ENCODE measurements around the gene PRDX5.
A peak's percentile ranks its signal among the peaks of the same experiment; 100 is the strongest.

PRDX5 gene

DNA sequence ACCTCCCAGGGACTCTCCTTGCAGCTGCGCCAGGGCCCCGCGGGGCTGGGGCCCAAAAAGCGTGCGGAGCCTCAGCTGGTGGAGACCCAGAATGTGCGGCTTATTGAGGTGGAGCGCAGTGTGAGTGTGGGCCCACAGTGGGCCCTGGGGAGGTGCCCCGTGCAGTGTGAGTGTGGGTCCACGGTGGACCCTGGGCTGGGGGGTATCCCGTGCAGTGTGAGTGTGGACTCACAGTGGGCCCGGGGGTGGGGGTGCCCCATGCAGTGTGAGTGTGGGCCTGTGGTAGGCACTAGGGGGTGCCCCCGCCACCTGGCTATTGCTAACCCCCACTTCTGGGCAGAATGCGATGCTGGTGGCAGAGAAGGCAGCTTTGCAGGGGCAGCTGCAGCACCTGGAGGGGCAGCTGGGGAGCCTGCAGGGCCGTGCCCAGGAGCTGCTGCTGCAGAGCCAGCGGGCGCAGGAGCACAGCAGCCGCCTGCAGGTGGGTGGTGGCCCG lies 33.3 kb downstream of the PRDX5 start:
- DNase-seq: no peak

DNA sequence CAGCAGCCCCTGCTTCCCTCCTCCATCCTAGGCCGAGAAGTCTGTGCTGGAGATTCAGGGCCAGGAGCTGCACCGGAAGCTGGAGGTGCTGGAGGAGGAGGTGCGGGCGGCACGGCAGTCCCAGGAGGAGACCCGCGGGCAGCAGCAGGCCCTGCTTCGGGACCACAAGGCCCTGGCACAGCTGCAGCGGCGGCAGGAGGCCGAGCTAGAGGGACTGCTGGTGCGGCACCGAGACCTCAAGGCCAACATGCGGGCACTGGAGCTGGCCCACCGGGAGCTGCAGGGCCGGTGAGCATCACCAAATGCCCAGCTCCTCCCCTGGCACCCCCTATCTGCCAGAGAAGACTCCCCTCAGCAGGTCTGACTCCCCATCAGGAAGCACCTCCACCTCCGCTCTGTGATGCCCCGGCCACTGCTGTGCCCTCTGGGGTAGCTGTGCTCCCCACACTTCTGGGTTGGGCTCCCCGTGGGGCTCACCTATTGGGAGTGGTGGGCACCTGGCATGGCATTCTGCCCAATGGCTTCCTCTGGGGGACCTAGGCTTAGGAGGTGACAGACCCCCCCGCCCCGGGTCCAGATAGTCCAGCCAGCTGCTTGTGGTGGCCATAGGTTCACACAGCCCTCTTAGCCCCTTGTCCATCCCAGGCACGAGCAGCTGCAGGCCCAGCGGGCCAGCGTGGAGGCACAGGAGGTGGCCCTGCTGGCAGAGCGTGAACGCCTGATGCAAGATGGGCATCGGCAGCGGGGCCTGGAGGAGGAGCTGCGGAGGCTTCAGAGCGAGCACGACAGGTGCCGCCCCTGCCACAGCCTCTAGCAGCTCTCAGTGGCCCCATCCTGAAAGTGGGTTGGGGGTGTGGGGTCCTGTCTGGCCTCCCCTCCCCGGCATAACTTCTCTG lies 34.4 kb downstream of the PRDX5 start:
- DNase-seq: peak; percentile 62 to 79

DNA sequence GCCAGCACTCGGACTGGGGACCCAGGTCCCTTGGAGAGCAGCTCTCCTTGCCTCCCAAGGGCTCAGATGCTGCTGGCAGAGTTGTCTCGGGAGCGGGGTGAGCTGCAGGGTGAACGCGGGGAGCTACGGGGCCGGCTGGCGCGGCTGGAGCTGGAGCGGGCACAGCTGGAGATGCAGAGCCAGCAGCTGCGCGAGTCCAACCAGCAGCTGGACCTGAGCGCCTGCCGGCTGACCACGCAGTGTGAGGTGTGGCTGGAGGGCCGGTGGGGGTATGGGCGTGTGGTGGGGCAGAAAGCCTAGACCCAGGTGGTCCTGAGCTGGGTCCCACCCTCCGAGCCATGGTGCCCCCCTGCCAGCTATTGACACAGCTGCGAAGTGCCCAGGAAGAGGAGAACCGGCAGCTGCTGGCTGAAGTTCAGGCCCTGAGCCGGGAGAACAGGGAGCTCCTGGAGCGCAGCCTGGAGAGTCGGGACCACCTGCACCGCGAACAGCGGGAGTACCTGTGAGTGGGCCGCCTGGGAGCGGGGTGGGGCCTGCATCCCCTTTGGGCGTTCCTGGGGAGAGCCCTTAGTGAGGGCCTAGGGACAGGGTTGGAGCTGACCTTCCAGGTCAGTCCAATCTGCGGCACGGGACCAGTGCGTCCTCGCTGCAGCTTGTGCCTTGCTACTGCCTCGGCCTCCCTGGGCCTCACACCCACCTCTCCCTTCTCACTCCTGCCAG lies 35.2 kb downstream of the PRDX5 start:
- peak; percentile 68 to 87 for DNase-seq

DNA sequence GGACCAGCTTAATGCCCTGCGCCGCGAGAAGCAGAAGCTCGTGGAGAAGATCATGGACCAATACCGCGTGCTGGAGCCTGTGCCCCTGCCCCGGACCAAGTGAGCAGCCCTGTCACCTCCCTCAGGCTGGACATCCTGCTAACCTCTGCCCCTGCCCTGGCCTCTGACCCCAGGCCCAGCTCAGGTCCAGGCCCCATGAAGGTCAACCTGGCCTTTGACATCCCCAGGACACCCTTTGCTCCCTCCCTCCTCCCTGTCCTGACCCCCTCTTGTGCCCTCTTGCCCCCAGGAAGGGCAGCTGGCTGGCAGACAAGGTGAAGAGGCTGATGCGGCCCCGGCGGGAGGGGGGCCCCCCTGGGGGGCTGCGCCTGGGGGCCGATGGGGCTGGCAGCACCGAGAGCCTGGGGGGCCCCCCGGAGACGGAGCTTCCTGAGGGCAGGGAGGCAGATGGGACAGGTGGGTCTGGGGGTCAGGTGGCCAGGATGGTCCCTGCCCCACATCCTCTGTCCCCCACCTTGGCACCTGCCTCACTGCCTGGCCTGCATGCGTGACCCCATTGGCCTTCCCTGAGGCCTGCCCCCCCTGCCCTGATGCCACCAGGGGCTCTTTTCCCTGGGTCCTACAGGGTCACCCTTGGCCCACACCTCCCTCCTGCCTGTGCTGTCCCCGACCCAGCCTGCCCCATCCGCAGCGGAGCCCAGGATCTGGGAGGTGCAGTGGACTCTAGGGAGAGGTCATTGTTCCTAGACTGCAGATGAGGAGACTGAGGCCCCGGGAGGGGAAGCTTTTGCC lies 36.0 kb downstream of the PRDX5 start:
- DNase-seq: peak in 1 of 2 experiments; percentile 44

DNA sequence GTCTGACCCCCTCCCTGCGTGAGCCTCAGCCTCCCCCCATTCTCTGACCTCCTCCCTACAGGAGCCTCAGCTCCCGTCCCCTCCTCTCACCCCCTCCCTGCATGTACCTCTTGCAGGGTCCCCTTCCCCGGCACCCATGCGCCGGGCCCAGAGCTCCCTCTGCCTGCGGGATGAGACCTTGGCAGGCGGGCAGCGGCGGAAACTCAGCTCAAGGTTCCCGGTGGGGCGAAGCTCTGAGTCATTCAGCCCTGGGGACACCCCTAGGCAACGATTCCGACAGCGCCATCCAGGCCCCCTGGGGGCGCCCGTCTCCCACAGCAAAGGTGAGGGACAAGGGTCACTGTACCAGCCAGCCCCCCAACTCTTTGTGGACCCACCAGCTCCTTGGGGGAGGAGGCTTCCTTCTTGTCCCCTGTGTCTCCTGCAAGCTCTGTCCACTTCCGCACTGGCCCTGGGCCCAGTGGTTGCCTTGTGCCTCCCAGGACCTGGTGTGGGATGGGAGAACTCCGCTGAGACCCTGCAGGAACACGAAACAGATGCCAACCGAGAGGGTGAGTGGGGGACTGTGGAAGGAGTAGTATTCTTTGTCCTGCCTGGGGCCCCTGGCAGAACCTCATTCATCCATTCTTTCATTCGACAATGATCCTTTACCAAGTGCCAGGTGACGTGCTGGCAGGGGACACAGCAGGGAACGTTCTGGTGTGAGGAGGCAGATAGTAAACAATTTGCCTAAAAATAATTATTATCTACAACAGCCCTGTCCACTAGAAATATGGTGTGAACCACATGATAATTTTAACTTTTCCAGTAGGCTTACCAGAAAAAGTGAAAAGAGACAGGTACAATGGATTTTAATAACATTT lies 37.4 kb downstream of the PRDX5 start:
- peak; percentile 88 to 89 for DNase-seq

DNA sequence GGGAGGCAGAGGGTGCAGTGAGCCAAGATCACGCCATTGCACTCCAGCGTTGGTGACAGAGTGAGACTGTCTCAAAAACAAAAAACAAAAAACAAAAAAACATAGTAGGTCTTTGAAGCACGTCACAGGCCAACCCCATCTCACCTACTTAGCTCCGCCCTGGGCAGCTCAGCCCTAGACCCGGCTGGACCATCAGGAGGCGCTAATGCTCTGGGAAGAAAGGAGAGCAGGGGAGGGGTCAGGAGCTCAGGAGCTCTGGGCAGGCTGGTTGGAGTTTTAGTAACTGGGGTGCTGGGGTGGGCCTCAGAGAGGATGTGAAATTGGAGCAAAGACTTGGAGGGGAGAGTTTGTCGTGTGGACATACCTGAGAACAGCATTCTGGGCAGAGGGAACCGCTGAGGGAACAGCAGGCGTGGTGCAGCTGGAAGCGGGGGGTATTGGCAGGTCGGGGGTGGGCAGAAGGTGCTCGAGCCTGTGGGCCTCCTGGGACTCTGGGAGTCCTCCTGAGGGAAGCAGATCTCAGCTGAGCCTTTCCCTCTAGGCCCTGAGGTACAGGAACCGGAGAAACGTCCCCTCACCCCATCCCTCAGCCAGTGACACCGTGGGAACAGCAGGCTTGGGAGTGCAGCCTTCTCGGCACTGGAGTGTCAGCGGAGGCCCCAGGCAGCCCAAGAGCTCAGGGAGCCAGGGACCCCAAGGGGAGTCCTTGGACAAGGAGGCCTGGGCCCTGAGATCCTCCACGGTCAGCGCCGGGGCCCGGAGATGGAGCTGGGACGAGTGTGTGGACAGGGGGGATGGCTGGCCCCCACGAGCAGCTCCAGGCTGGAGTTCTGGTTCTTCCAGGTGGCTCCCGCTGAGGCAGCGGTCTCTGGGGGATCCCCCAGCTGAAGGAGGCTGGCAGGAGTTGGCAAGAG lies 38.8 kb downstream of the PRDX5 start:
- peak in 1 of 2 experiments; percentile 22 for DNase-seq

DNA sequence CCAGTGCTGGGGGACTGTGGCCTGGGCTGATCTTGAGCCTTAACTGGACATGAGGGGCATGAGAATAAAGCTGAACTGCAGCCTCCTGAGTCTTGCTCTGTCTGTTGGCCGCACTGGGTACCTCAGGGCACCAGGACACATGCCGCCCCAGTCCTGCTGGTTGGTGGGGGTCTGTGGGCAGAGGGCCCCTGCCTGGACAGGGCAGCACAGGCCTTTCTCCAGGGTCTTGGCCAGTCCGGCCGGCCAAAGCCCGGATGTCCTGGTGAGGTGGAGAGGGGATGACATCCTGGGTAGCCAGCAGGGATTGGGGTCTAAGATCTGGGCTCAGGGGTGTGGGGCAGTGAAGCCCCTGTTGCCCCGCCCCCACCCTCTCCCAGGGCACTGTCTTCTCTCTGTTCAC lies 39.5 kb downstream of the PRDX5 start:
- no peak for DNase-seq

DNA sequence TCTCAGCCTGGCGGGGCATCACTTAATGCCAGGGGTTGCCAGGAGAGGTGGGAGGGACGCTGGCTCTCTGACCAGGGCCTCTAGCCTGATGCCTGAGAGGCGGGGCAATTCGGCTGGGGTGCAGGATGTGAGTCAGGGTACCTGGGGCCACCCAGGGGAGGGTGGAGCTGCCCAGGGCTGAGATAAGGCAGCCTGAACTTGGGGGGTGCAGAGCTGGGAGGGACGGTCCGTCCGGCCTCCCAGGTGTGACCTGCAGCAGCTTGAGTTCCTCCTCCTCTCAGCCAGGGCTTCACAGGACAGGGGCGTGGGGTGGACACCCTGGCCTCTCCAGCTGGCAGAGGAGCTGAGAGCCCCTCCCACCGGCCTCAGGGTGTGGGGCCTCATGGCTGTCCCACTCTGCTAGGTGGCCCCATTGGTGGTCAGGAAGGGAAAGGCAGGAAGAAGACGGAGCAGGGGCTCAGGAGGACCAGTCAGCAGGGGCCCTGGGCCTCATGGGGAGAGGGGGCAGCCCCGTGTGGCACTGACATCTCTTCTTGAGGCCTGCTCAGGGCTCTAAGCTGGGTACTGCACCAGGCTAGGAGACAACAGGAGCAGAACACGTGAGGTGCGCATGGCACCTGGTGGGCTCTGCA lies 40.1 kb downstream of the PRDX5 start:
- no peak for DNase-seq

DNA sequence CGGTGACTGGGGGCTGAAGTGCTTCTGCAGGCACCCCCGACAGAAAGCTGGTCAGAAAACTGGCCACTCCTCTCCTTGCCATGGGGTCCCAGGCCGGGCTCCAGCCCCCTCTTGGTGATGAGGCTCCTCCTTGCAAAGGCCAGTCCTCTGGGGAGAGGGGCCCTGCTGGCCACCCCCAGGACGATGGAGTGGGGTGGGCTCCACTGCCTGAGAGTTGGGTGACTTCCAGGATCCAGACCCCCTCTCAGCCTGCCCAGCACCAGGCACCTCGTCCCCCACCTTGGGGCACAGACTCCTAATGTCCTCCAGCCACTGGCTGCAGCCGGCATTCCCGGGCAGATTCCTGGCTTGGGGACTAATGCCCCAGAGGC lies 40.6 kb downstream of the PRDX5 start:
- no peak for DNase-seq

DNA sequence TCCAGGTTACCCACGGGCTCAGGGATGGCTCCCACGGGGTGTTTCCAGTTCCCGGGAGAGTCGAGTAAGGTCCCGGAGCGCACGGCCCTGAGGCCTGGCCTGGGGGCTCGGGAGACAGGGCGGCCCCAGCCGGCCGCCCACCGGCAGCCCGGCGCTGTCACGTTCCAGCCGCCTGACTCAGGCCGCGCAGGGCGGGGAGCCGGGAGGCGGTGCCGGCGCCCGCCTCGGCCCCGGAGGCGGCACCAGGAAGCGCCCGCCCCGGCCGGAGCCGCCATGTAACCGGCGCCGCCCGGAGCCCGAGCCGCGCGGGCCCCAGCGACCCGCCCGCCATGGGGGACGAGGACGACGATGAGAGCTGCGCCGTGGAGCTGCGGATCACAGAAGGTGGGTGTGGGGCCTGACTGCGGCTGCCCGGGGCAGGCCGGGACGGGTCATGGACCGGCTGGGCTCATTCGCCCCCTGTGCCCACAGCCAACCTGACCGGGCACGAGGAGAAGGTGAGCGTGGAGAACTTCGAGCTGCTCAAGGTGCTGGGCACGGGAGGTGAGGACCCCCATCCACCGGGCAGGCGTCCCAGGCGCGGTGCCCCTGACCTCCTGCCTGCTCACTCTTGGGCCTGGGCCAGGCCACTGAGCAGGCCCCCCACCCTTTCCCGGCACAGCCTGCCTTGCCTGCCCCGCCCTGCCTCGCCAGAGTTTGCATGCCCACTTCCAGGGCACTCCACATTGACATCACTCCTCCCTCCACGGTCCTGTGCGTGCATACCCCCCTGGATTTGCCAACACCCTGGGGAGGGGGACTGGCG lies 41.2 kb downstream of the PRDX5 start, which contains the start of gene RPS6KA4:
Gene RPS6KA4 (plus strand): TSS at position 256 of the 805 bp plus-strand sequence. CDS start 74 bp downstream, at position 330.
- DNase-seq: peak; percentile 38 to 59

DNA sequence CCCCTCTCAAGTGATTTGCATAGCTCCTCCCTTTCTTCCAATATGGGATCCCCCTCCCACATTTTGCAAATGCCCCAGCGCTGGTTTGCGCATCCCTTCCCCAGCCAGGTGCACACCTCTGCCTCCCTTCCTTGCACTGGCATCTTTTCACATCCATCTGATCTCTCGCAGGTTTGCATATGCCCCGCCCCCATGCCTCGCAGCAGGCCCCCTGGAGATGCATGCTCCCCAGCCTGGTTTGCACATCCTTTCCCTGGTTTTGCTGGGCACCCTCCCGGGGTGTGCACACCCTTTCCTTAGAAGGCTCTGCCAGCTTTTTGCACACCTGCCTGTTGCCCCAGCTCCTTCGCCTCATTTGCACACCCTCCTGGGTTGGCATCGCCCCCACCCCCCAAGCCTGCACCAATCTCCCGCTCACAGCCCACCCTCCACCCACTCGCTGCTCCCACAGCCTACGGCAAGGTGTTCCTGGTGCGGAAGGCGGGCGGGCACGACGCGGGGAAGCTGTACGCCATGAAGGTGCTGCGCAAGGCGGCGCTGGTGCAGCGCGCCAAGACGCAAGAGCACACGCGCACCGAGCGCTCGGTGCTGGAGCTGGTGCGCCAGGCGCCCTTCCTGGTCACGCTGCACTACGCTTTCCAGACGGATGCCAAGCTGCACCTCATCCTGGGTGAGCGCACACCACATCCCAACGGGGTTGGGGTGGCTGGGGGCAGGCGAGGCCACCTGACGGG lies 42.0 kb downstream of the PRDX5 start:
- peak in 1 of 2 experiments; percentile 33 for DNase-seq

DNA sequence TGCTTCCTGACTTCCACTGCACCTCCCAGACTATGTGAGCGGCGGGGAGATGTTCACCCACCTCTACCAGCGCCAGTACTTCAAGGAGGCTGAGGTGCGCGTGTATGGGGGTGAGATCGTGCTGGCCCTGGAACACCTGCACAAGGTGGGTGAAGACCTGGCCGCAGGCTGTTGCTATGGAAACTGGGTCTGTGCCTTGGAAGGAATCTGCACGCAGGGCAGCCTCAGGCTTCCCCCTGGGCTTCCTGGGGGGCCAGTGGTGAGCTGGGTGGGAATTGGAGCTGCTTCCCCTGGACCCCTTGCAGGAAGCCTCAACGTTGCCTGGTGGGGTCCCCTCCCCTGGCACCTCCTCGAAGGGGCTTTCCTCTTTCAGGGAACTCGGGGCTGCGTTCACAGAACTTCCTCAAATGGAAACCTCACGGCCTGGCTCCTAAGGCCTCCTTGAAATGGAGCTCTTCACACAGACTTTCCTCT lies 42.6 kb downstream of the PRDX5 start:
- no peak for DNase-seq

DNA sequence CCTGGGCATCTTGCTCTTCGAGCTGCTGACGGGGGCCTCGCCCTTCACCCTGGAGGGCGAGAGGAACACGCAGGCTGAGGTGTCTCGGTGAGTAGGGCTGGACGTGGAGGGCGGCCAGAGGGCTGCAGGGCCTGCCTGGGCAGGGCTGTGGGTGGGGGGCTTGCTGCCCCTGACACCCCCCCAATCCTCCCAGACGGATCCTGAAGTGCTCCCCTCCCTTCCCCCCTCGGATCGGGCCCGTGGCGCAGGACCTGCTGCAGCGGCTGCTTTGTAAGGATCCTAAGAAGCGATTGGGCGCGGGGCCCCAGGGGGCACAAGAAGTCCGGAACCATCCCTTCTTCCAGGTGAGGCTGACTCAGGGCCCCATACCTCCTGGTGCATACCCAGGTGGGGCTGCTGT lies 43.7 kb downstream of the PRDX5 start:
- no peak for DNase-seq

DNA sequence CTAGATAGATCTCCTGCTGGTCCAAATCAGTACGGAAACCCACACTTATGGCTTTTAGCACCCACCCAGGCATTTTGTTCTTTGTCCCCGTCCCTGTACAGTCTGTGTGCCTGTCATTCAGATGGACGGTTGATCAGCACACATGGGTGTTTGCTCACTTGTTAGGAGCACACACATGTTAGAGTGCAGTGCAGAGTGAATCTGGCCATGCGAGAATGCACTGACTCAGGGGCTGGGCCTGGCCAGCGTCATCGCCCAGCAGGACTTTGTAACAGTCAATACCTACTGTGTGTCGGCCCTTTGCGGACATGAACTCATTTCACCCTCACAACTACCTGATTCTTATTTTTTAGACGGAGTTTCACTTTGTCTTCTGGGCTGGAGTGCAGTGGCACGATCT lies 44.4 kb downstream of the PRDX5 start:
- no peak for DNase-seq

DNA sequence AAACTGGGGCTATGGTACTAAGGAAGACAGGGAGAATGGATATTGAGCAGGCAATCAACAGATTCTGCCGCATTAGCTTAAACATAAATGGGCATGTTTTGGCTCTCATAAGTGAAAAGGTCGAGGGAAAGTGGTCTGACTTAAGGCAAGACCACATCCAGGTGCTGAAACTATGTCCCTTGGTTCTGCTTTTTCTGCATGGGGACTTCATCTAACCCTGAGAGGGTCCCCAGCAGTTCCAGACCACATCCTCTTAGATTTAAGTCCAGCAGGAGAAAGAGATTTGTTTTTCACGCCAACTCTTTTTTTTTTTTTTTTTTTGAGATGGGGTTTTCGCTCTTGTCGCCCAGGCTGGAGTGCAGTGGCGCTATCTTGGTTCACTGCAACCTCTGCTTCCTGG lies 46.5 kb downstream of the PRDX5 start:
- no peak for DNase-seq

DNA sequence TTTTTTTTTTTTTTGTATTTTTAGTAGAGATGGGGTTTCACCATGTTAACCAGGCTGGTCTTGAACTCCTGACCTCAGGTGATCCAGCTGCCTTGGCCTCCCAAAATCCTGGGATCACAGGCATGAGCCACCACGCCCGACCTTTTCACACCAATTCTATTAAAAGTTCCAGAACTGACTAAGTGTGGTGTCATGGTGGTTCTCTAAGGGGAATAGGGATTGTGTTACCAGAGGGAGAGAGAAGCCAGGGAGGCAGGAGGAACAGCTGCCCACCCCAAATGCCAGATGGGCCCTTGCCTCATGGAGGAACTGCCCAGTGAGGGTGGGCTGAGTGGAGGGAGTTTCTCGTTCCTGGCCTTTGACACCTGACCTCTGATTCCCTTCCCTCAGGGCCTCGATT lies 47.0 kb downstream of the PRDX5 start:
- no peak for DNase-seq

DNA sequence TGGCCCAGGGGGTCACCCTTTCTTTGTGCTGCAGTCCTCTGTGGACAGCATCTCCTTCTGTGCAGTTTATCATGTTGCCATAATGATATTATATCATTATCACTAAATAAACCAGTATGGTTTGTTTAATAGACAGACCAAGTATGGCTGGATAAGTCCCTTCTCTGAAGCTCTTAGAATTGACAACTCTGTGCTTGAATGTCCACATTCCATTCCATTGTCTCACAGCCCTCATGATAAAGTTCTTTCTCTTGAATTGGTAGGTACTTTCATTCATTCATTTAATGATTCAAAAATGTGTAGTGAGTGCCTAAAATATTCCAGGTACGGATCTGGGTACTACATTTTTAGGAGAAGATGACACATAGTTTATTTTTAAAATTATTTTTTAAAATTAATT lies 48.8 kb downstream of the PRDX5 start:
- no peak for DNase-seq

DNA sequence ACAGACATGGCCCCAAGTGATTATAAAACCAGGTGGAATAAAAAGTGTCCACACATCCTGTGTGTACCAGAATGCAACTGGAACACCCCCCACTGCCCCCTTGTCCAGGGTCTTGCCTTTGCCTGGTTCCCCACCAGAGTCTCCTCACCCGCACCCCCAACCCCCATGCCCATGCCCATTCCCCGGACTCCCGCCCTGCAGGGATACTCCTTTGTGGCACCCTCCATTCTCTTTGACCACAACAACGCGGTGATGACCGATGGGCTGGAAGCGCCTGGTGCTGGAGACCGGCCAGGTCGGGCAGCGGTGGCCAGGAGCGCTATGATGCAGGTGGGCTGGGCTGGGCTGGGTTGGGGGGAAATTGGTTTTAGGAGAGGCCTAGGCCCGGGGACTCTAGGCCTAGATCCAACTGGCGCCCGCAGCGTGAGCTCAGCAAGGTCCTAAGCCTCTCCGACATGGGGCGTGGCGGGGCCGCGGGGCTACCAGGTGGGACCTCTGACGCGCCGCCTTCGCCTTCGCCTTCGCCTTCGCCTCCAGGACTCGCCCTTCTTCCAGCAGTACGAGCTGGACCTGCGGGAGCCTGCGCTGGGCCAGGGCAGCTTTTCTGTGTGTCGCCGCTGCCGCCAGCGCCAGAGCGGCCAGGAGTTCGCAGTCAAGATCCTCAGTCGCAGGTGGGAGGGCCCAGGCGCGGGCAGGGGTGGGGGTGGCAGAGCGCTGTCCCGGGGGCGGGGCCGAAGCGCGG lies 50.2 kb downstream of the PRDX5 start:
- no peak for DNase-seq

All from NCI-H2081 (cell line).